ENCODE measurements around the gene FITM1.

The FITM1 gene

DNA sequence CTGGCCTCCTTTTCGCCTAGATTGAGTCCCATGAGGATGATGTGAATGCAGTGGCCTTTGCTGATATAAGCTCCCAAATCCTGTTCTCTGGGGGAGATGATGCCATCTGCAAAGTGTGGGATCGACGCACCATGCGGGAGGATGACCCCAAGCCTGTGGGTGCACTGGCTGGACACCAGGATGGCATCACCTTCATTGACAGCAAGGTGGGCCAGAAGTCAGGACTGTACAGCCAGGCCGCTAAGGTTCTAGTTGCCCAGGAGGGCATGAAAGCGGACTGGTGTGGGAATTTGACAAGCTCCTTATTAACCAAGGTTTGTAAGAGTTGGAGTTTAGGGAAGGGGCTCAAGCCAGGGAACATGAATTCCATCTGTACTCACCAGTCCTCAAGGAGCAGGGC is 10.8 kb upstream of the FITM1 start:
- no peak for DNase-seq (ENCODE audit: low read depth in 3 of 3)

DNA sequence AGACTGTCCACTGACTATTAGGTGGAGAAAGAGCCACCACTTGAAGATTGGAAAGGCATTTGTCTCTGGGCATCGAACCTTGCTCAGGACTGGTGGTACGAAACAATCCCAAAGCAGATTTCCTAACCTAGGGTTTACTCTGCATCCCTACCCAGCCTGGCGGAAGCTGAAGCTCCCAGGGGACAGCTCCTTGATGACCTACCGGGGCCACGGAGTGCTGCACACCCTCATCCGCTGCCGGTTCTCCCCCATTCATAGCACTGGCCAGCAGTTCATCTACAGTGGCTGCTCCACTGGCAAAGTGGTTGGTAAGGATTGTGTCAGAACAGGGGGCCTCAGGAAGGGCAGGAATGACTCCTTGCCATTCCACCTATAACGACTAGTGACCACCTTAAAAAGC is 9.2 kb upstream of the FITM1 start:
- no peak for DNase-seq (ENCODE audit: low read depth in 3 of 3)

DNA sequence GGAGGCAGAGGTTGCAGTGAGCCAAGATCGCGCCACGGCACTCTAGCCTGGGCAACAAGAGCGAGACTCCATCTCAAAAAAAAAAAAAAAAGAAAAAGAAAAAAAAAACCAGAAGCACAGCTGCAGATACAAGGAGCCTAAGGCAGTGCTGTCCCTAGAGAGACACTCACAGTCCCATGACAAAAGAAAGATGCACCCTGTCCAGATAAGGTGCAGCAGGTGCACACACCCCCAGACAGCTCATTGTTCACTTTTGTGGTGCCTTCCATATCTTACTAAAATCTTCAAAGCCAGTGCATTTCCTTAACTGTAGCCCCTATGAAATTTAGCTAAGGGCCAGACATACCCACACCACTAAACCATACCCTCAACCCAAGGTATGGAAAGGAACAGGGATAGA is 8.0 kb upstream of the FITM1 start:
- no peak for DNase-seq (ENCODE audit: low read depth in 3 of 3)

DNA sequence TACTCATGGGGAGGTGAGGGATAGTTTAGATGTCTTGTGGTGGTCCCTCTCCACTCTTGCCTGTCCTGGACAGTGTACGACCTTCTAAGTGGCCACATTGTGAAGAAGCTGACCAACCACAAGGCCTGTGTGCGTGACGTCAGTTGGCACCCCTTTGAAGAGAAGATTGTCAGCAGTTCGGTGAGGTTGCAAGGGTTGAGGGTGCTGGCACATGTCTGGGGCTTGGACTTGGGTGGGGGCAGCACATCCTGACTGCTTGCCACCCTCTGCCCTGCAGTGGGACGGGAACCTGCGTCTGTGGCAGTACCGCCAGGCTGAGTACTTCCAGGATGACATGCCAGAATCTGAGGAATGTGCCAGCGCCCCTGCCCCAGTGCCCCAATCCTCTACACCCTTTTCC is 7.6 kb upstream of the FITM1 start:
- no peak for DNase-seq (ENCODE audit: low read depth in 3 of 3)

DNA sequence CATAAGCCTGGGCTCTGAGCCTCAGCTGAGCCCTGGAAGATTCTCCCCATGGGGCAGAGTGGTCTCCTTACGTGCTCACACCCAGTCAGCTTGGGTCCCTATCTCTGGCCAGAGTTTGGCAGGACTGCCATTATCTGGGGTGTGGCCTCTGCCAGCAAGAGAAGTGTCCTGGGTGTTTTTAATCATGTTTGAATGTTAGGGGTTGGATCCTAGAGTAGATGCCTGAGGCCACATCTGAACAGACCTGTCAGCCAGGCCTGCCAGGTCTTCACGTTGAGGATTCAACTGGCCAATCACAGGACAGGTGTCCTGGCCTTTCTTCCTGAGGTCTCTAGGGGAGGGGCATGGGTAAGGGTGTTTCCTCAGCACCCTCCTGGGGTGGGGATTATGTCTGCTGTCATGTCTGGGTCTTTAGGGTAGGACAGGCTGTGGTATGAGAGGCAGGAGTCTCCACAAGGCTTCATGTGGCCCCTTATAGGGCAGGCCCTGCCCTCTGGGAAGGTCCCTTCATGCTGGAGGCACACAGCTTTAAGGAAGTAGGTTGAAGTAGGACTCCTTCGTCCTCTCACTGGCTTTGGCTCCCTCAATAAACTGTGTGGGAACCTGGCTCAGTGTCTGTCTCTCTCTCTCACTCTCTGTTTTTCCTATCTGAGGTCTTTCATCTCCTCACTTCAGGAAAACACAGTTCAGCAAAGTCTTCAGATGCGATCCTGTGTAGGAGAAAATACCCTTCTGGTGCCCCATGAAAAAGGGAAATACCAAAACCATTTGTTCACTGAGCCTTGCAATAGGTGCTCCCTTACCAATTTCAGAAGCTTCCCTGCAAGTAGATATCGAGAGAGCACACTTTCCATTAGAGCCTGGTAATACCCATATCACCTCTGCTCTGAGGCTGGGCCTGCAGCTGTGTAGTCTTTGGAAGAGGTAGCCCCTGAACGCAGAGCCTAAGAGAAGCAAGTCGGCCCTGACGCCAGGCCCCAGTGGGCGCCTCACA is 6.7 kb upstream of the FITM1 start:
- no peak for DNase-seq (ENCODE audit: low read depth in 3 of 3)

DNA sequence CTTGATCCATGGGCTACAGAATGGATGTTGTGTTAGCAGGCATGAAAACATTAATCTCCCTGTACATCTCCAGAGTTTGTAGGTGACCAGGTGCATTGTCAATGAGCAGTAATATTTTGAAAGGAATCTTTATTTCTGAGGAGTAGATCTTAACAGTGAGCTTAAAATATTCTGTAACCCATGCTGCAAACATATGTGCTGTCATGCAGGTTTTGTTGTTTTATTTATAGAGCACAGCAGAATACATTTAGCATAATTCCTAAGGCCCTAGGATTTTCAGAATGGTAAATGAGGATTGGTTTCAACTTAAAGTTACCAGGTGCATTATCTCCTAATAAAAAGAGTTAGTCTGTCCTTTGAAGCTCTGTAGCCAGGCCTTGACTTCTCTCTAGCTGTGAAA is 3.5 kb upstream of the FITM1 start:
- DNase-seq (ENCODE audit: low read depth in 3 of 3): no peak

DNA sequence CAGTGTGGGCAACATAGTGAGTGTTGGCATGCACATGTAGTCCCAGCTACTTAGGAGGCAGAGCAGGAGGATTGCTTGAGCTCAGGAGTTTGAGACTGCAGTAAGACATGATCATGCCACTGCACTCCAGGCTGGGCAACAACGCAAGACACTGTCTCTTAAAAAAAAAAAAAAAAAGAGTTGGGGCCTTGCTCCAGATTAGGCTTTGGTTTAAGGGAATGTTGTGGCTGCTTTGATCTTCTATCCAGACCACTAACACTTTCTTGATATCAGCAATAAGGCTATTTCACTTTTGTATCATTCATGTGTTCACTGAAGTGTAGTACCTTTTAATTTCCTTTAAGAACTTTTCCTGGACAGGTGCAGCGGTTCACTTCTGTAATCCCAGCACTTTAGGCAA is 2.8 kb upstream of the FITM1 start:
- DNase-seq (ENCODE audit: low read depth in 3 of 3): no peak

DNA sequence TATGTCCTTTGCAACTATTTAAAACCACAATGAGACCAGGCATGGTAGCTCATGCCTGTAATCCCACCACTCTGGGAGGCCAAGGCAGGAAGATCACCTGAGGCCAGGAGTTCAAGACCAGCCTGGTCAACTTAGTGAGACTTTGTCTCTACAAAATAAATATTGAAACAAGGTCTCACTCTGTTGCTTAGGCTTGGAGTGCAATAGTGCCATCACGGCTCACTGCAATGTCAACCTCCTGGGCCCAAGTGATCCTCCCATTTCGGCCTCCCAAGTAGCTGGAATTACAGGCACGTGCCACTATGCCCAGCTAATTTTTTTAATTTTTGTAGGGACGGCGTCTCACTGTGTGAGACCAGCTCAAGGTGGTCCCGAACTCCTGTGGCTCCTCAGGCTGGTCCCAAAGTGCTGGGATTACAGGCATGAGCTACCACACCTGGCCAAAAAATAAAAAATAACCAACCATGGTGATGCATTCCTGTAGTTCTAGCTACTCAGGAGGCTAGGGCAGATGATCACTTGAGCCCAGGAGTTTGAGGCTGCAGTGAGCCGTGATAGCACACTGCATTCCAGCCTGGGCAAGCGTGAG is 955 bp upstream of the FITM1 start:
- no peak for DNase-seq (ENCODE audit: low read depth in 3 of 3)

DNA sequence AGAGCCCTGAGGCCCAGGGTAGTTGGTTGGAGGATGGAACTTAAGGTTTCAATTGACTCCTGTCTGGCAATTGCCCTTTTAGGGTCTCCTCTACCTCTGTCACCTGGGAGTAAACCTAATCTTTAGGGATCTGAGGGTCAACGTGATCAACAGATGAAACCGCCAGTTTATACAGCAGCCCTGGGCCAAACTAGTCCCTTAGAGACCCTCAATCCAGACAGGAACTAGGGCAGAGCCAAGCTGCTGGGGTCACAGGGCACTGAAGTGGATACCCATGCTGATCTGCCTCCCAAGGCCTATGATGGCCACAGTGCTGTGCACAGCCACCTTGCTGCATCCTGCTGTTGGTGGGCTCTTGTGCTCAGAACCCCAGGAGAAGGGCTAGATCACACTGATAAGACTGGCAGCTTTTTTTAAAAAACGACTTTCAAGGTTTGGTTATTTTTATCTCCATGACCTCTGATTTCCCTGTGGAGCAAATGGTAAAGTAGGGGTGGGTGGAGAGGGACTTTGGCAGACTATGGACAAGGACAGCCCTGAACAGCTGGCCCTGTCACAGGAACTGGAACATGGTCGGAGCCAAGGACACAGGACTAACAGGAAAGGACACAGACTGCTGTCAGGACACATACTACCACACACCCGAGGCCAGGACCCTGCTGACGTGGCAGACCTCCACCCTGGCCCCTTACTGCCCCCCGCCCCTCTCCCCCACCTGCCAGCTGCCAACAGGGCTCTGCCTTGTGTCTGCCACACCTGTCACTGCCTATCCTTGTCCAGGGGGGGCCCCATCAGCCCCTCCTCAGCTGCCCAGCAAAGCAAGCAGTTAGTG is 474 bp downstream of the FITM1 start:
- DNase-seq (ENCODE audit: low read depth in 3 of 3): no peak

DNA sequence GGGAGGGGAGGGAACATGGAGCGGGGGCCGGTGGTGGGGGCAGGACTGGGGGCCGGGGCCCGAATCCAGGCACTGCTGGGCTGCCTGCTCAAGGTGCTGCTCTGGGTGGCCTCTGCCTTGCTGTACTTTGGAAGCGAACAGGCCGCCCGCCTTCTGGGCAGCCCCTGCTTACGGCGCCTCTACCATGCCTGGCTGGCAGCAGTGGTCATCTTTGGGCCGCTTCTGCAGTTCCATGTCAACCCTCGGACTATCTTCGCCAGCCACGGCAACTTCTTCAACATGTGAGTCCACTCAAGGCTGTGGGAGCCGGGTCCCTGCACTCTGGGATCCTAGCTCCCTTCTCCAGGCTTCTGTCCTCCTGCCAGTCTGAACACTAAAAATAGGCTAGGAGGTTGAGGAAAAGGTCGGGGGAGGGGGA is 1.1 kb downstream of the FITM1 start:
- no peak for DNase-seq (ENCODE audit: low read depth in 3 of 3)

DNA sequence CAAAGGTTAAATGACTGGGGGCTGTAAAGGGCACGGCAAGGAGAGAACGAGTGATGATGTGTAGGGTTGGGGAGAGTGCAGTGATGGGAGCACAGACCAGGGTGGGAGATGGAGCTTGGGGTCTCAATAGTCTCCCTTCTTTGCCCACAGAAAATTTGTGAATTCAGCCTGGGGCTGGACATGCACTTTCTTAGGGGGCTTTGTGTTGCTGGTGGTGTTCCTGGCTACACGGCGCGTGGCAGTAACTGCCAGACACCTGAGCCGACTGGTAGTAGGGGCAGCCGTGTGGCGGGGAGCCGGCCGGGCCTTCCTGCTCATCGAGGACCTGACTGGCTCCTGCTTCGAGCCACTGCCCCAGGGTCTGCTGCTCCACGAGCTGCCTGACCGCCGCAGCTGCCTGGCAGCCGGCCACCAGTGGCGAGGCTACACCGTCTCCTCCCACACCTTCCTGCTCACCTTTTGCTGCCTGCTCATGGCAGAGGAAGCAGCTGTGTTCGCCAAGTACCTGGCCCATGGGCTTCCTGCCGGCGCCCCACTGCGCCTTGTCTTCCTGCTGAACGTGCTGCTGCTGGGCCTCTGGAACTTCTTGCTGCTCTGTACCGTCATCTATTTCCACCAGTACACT is 1.7 kb downstream of the FITM1 start:
- DNase-seq (ENCODE audit: low read depth in 3 of 3): no peak

DNA sequence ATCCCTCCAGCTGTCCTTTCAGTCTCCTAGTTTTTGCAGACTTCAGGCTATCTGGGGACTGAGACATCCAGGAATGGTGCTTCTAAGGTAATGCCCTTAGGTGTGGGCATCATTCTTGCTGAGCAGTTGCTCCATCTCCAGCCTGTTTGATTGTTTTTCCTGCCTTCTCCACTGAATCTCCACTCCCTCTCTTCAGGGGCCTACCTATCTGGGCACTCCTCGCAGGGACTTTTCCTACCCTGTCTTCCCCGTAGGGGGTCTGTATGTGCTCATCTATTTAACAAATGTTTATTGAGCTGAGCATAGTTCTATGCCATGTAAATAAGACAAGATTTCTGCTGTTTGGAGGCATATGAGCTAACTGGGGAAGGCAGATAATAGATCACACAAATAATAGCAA is 2.5 kb downstream of the FITM1 start:
- DNase-seq (ENCODE audit: low read depth in 3 of 3): no peak

DNA sequence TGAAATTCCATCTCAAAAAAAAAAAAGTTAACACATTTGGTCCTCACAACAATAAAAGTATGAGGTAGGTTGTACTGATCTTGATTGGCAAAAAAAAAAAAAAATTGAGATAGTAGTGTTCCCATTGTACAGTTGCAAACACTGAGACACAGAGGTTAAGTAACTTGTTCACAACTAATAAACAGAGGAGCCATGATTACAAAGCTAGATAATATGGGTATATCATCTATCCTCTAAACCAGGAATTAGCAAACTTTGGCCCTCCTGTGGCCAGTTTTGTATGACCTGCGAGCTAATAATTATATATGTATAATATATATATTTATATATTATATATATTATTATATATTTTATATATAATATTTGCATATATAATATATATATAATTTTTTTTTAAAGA is 3.3 kb downstream of the FITM1 start:
- DNase-seq (ENCODE audit: low read depth in 3 of 3): no peak

DNA sequence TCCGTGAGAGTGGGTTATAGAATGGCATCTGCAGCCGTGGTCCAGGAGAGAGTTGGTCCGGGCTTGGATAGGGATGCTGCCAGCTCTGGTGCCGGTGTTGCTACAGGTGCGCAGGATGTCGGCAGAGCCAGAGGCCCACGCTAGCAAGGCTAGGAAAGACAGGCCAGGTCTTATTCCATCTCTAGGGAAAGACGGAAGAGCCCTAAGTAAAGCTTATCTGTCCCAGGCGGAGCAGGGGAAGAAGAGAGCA is 5.0 kb downstream of the FITM1 start:
- no peak for DNase-seq (ENCODE audit: low read depth in 3 of 3)

DNA sequence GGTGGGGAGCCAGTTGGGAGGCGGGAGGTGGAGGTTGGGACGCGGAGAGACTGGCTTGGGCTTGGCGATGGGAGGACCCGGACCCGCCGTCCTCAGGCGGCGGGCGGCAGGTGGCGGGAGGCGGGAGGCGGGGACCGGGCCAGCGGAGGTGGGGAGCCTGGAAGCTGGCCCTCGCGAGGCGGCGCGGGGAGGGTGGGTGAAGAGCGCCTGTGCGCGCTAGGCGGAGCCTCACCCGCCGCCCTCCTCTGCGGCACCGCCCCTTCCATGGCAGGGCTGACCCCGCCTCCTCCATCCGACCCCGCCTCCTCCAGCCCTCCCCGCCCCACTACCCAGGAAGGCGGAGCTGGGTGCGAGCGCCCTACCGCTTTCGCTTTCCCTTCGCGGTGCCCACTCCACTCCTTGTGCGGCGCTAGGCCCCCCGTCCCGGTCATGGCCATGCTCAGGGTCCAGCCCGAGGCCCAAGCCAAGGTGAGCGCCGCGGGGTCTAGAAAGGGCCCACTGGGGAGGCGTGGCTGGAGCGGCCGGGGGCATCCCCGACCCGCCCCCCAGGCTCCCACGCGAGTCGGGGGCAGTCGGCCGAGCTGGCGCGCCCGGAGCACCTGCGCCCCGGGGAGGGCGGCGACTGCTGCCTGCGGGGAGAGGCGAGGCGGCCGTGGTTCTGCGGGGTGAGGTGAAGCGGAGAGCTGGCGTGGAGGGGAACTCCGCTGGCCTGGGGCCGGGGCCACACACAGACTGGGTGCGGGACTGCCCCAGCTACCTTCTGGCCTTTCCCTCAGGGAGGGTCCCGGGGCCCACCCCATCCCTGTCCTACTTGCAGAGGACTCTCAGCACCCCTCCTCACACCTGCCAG is 5.6 kb downstream of the FITM1 start, which contains the start of gene PSME1:
Gene PSME1, plus strand, starts transcription at position 361 of the 850 bp plus-strand sequence. Its CDS starts 69 bp downstream, at position 430.
- peak; percentile 91 to 94 (median 91) for DNase-seq (ENCODE audit: low read depth in 3 of 3)

DNA sequence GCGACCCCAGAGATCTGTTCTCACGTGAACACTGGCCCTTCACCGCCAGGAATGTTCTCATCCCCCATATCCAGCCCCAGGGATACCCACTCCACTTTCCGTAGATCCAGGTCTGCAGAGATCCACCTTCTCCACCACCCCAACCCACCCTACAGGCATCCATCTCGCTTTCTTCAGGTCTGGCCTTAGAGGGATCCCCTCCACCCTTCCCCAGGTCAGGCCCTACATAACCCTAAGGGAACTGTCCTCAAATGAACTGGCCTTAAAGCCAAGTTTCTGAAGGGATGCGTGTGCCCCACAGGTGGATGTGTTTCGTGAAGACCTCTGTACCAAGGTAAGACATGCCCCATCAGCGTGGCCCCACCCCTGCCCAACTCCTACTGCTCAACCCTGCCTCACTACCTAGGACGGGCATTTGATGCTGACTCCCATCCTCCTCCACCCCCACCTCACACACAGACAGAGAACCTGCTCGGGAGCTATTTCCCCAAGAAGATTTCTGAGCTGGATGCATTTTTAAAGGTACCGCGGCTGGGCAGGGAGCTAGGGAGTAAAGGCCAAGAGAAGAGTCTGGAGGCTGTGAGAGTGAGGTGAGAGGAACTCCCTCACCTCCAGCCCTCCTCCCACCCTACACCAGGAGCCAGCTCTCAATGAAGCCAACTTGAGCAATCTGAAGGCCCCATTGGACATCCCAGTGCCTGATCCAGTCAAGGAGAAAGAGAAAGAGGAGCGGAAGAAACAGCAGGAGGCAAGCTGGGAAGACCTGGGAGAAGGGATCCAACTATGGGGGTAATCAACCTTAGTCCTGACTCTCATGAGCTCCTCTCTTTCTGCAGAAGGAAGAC is 6.4 kb downstream of the FITM1 start:
- no peak for DNase-seq (ENCODE audit: low read depth in 3 of 3)

DNA sequence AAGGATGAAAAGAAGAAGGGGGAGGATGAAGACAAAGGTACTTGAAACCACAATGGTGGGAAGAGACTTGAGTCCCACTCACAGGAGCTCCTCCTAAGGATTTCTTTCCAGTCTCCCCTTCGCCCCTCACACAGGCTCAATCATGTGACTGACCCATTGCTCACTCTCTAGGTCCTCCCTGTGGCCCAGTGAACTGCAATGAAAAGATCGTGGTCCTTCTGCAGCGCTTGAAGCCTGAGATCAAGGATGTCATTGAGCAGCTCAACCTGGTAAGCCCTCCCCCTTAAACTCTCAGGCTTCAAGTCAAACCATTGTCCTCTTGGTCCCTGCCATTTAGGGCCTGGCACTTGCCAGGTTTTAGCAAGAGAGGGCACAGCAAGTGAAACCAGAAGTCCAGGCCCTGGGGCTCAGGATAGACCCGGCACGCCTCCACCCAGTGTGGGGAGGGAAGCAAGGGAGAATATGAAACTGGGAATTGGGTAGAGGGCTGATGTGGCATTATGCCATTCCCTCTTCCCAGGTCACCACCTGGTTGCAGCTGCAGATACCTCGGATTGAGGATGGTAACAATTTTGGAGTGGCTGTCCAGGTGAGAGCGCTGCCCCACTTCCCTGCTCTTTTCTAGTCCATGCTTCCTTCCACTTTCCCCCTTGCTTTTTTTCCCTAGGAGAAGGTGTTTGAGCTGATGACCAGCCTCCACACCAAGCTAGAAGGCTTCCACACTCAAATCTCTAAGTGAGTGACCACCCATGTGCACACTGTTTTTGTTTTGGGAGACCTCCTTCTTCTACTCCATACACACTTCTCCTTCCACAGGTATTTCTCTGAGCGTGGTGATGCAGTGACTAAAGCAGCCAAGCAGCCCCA is 7.3 kb downstream of the FITM1 start:
- DNase-seq (ENCODE audit: low read depth in 3 of 3): no peak

DNA sequence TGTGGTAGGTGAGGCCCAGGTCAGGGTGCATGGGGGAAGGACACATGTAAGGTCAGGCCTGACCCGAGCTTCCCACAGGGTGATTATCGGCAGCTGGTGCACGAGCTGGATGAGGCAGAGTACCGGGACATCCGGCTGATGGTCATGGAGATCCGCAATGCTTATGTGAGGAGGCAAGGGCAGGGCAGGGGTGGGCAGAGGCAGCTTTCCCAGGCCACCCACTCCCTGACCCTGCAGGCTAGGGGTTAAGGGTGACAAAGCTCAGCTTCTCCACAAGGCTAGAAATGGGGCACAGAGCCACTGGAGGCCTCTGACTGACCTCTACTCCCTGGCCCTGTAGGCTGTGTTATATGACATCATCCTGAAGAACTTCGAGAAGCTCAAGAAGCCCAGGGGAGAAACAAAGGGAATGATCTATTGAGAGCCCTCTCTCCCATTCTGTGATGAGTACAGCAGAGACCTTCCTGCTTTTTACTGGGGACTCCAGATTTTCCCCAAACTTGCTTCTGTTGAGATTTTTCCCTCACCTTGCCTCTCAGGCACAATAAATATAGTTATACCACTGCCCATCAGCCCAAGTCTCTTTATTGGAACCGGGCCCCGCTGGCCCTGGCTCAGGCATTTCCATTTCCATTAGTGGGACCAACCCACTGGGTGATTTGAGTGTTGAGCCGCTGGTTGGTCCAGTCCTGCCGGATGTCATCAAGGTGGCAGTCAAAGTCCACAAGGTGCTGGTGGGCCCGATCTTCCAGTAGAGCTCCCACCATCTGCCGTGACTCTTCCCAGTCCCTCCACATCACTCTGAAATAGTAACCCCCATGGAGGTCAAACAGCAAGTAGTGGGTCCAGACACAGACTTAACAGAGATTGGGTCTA is 8.2 kb downstream of the FITM1 start:
- no peak for DNase-seq (ENCODE audit: low read depth in 3 of 3)
